Dermis blood vessel endothelial cell (primary cell): ENCODE results near the gene OSBPL1A. TPM values are rescaled to one million over a fixed set of nuclear protein-coding genes. Genes with fewer than 3 reads are reported as not detected.

Source experiments
- DNase-seq: peaks from one replicate; pipeline ENCODE4 v3.0.0; 2010
- total RNA-seq: library from RNA; depleted of rRNA; stranded (reverse); fragments of >200 nt; gene quantifications from 2 replicates; pipeline ENCODE4 v1.2.3, GENCODE V29; 2014

The OSBPL1A gene
- total RNA-seq, 1 donor from 2014 or later, result 14.3 TPM

DNA sequence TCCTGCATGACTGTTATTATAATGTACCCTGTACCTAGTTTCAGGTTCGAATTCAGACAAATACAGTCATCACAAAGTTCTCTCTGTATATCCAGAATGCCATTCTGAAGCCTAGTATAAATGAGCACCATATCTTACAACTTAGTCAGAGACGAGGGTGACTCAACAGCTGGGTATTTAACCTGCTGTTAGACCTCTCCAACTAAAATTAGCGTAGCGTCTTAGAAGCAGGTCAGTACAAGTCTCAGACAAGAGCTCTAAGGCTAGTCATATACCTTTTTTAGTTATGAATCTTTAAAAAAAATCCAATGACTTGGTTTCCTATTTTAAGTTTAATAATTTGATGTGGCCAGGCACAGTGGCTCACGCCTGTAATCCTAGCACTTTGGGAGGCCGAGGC, 184.7 kb downstream of the OSBPL1A start:
- peak; percentile 54 for DNase-seq

DNA sequence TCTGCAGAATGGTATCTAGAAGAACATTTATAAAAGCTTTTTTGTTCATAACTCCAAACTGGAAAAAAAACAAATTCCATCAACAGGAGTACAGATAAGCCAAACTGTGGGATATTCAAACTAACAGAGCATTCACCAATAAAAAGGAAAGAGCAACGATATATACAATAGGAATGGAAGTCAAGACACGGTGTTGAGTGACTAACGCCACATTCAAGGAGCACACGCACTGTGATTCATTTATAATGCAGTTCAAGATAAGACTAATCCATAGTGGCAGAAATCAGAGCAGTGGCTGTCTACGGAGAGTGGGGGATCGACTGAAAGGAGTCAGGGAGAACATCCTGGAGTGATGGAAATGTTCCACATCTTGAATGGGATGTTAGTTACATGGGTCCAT, 188.1 kb downstream of the OSBPL1A start:
- no peak for DNase-seq

DNA sequence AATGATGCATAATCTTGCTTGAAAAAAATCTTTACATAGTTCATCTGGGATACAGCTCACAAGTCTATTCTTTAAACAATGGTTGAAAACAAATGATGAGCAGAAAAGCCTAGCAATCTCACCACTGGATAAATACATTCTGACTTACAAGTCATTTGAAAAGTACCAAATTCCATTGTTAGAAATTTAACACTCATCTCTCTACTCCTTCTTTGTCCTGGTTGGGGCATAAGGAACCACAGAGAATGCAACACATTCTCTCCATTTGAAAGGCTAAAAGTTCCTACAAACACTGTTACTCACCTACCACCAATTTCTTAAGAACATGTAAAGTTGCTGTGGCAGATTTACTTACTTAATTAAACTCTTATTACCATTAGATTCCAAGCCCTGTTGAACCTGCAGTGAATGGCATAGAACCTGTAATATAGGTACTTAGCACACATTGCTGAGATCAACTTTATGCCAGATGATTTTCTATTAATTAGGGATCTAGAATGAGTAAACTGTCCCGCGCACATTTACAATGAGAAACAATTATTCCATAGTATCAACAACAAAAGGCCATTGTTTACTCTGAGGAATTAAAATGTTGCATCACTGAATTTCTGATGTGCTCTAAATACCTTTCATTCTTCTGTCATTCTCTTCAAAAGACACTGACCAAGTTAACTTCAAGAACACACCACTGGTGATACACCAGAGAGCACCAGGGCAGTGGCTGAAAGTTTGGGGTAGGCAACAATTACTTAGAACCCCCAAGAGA, 189.2 kb downstream of the OSBPL1A start:
- DNase-seq, result no peak

DNA sequence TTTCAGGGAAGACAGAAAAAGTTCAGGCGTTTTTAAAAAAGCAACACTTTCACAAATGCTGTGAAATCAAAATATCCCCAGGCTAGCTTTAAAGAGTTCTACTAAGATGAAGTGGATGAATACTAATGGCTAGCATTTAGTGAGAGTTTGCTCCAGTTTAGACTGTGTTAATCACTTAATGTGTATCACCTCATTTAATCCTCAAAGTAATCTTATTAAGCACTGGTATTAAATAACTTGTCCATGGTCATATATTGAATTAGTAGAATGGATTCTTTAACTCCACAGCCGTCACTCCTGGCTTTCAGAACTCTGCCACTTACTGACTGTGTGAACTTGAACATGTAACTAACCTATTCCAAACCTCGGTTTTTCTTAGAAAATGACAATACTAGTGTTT, 192.7 kb downstream of the OSBPL1A start:
- no peak for DNase-seq

DNA sequence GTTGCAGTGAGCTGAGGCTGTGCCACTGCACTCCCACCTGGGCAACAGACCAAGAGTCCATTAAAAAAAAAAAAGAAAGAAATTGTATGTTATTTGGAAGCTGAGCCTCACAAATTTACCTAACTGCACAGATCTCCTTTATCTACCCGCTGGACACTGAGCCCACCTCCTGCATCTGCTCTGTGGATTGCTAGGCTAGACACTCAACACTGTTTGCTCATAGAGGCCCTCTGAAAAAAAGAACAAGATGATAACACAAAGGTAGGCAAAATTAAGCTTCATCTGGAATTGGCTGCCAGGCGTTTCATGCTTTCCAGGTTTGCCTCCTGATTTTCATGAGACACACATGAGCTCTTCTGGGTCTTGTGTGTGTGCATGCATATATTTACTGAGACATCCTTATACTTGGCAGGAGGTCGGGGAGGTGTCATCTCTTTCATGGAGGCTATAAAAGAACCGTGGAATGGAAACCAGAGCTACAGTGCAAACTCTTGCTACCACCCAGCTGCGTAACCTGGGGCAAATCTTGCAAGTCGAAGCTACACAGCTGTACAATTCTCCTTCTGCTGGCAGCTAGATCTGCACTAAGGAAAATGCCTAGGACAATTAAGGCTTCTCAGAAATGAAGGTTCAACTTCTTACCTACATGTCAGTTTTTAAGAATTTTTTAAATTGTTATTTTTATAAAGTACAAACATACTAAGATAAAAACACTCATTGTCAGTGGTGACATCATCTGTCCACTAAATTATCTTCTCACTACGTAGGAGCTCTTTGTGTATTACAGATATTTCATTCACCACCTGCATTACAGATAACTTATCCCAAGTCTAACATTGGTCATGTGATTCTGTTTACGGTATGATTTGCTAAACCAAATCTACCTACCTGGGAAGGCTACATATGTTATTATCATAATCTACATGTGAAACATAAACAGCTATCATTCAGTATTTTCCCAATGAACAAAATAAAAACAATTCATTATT, 195.6 kb downstream of the OSBPL1A start:
- DNase-seq, result no peak

DNA sequence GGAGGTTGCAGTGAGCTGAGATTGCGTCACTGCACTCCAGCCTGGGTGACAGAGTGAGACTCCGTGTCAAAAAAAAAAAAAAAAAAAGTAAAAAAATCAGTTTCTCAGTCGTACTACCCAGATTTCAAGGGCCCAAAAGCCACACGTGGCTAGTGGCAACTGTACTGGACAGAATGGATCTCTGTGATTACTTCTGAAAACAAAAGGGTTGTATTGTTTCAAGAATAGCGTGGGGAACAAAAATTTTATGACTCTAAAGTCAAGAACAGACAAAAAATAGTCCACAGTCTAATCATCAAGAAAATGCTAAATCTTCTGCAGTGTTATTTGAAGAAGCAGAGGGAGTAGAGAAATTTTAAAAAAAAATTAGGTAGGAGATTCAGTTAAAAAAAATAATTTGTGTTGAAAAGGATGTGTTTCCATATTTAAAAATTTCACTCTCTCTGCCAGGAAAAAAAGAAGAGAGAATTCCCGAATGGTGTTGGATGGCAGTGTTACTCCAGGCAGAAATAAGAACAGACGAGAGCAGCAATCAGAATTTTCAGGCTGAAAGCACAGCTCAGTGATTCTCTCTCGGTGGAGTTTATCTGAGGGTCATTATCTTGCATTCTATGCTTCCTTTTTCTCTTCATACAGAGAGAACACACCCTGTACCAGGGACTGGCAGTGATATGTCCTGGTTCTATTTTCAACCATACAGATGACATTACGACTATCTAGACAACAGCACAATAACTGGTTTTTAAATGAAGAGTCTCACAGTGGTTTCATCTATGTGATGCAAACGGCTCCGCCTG, 196.9 kb downstream of the OSBPL1A start:
- DNase-seq, result no peak

DNA sequence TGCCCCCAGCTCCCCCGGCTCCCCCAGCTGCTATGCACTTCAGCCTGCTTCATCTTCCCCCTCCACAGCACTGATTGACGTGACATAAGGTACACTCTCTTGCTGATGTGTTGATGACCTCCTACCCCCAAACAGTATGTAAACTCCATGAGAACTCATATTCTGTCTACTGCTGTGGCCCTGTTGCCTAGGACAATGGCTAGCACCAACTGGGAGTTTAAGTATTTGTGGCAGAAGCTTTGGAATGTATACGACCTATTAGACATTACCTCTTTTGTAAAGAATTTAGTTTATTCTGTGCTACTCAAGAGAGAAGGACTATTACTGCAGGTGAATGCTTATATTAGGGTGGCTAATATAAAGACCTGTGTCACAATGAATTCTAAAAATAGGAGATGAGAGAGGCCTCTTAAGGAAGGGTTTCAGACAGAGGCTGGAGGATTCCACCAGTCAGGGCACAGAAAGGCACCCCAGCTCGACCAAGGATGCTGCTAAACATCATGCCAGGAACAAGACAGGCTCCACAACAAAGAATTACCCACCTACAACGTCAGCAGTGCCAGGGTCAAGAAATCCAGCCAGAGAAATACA, 198.2 kb downstream of the OSBPL1A start:
- DNase-seq, result no peak

DNA sequence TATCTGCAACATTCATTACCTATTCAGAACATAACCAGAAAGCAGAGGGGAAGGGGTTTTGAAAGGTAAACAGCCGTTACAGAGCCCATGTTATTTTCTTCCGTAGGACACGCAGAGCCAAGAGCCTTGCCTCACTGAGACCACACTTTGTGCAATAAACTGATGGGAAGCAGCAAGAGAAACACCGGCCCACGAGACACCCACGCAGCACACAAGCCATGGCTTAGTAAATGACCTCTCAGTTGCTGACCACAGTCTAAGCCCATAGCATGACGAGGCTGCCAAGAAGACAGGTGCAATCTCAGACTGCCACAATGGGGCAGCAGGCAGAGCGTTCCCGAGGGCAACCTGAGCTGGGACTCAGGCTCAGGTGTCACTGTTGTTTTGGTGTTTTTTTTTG, 199.2 kb downstream of the OSBPL1A start:
- DNase-seq, result no peak

DNA sequence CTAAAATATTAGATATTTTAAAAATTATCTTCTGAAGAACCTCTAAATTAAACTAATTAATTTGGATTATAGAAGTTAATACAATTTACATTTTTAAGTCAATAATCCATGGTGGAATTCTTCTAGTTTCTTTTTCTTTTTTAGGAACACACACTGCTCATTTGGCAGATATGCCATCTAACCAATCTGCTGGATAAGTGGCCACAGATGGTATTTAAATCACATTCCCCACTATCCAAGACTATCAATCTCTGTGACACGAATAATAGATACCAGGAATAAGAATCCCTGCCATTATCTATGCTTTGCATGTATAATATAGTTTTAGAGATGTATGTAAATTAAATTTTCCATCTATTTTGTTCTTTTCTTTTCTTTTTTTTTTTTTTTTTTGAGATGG, 200.2 kb downstream of the OSBPL1A start:
- no peak for DNase-seq

DNA sequence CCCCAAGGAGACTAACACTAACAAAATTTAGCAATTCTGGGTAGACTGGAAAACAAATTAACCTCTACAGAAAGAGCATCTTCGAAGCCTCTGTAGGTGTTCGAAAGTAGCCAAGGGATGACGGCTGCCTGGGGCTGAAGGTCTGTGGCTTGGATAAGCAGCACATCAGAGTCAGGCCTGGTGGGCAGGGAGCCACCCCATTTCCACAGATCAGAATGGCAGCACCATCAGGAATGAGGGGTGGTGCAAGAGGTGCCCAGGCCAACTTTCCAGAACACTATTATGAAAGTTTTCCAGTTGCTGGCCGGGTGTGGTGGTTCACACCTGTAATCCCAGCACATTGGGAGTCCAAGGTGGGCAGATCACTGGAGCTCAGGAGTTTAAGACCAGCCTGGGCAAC, 200.9 kb downstream of the OSBPL1A start:
- no peak for DNase-seq

DNA sequence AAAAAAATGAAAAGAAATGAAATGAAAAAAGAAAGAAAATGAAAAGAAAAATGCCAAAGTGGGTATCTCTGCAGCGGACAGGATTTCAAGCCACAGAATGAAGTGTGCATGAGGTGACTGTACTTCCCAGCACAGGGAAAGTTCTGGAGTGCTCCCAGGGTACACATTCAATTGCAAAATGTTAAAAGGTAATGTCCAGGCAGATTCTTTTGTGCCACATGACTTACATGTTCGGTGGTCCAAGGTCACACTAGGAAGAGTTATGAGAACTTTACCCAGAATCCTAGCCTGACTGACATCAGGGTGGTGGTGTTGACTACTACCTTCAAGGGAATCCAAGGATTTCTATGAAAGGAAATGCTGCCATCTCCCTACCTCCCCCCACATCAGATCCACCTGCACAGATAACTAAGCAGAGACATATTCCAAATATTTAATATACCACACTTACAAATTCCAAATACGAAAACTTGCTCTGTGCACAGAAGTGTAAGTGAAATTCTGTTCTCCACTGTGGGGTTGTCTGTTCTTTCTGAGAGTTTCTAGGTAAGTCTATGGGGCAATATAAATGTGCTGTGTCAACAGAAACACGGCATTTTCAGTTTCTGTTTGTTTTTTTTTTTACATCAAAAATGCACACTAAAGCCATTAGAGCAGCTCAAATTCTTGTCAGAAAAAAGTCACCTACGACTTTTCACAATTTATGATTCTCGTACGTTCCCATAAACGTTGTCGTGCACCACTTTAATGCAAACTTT, 202.1 kb downstream of the OSBPL1A start:
- DNase-seq, result no peak

DNA sequence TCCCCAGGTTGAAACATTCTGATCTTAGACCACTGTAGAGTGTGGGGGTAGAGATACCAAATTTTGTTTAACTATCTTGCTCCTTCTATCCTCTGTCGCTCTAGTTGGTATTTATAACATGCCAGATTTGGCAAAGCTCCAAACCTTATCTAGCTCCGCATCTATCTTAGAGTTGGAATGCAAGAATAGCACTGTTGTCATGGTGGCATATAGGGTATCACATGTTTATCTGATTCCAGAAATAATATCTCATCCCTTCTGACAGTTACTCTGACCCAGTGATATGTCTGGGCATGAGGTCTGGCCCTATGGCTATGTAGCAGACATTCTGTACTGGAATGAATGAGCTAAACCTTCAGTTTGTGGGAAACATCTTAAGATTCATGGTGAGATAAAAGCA, 207.0 kb downstream of the OSBPL1A start:
- DNase-seq, result no peak

DNA sequence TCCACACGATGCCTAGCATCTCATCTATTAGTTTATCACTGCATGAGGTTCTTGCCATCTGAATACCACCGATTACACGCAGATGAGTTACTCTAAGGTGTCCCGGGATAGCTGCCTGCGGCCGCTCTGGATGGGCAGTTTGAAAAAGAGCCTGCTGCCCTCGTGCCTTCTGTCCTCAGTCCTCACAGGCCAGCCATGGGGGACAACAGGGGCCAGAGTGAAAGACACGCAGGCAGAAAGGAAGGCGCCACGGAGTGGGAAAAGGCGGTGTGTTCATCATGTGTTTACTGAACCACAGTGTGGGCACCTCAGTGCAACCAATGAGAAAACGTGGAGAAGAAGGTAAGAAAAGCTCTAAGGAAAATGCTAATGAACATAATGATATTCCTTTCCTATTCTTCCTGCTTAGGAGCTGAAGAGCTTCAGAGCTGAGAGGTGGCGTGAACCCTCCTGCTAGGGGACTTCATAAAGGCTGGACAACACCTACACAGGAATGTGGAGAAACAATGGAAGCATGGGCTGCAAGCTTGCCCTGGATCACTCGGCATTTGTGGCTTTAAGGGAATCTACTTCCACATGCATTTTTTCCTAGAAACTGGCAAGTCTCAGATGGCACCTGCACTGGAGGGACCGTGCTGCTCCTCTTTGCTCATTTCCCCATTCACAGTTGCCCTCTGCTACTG, 207.8 kb downstream of the OSBPL1A start:
- DNase-seq, result no peak

DNA sequence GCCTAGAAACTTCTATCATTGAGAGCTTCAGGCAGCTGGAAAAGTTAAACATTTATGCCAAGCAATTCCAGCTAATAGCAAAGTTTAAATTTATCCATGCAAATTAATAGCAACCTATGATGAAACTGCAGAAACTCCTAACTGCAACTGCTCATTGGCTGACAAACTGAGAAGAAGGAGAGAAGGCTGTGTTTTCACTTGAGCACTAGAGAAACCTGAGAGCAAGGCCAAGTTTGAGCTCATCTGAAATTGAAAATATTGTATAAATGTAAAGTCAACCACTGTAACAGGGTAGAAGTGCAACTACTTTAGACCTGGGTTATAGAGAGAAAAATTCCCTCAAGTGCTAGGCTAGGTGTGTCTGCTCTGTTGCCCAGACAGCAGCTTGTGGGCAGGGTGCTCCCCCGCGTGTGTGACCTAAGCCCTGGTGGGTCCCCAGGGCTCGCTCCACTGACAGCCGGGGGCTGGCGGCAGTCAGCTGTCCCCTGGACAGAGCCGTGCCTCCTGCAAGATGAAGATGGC, 208.6 kb downstream of the OSBPL1A start:
- DNase-seq, result no peak

DNA sequence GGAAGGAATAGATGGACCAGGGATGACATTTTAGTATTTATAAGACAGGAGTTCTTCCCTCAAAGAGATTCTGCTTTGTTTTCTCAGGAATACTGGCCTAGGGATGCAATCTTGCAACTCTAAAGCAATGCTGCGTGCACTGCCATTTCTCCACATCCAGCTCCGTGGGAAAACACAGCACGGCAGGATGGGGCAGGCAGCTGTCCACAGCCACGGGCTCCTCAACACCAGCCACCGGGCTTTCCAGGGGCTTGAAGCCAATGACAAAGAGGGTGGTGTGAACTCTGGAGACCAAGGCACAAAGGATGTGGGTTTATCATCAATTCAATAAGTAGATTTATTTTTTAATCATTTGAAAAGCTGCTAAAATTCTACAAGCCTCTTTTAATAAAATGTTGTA, 209.5 kb downstream of the OSBPL1A start:
- no peak for DNase-seq

DNA sequence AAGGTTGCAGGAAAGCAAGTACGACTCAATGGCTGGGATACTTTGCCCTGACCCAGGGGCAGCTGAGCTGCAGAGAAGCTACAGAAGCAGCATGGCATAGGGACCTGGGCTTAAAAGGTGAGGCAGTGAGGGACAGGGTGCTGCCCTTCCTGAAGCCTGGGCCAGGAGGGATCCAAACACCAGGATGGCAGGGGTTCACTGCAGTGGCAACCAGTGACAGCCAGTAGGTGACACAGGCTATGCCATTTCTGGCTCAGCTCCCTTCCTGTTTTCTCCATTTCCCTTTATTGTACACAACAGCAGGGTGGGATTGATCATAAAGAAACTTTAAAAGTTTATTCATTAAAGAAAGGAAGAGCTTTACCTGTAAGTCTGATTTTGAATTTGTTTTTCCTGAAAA, 209.9 kb downstream of the OSBPL1A start:
- DNase-seq, result no peak

DNA sequence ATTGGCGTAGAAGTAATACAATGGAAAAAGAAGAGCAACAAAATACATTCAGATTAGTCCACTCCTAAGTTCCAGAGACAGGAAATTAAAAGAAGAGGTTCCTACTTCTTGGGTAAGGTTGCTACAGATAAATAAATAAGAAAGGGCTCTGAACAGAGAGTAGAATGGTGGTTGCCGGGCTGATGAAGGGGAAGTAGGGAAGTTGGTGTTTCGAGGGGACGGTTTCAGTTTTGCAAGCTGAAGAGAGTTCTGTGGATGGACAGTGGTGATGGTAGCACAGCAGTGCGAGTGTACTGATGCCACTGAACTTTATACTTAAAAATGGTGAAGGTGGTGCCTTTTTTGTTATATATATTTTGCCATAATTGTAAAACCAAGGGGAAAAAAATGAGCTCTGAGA, 210.6 kb downstream of the OSBPL1A start:
- no peak for DNase-seq

DNA sequence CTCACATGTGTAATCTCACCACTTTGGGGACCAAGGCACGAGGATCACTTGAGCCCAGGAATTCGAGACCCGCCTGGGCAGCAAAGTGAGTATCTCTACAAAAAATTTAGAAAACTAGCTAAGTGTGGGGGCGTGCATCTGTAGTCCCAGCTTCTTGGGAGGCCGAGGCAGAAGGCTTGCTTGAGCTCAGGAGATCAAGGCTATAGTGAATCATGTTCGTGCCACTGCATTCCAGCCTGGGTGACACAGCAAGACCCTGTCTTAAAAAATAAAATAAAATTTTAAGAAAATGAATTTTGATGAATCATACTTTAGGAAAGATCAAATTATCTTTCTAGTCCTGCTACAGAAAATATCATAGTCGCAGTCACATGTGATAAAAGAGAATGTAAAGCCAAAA, 211.8 kb downstream of the OSBPL1A start:
- DNase-seq, result no peak

DNA sequence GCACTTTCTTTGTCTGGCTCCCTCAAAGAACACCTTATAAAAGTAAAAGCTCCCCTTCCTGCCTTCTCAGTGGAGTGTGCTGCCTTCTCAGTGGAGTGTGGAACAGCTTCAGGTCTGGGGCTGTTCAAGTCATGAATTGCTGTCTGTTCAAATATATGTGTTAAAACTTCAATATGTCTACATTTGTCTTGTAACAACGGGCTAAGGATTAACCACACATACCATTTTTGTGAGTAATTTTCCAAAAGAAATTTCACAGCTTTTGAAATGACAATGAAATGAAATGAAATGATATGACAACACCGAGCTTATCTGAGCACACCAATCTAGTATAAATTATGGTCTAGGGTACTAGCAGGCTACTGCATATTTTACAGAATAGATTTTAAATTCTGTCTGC, 215.8 kb downstream of the OSBPL1A start:
- DNase-seq, result no peak

DNA sequence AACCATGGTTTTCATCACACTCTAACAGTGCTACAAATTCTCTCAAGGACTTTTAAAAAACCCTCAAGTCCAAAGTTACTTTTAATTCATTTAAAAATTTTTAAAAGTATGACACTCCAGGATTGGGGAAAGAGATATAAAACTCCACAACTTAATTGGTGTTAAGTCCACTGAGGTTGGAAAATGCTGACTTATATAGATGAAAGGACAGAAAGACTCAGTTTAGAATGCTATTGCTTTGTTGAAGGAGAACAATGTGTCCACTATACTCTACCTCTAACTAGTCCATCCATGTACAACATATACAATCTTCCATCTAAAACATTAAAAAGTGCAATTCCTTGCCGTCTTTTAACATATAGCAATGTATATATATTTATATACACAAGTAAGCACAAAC, 217.6 kb downstream of the OSBPL1A start:
- DNase-seq, result no peak
